DND-41 (cell line): ENCODE data around the gene OTOF.

Experiments
- ATAC-seq: fragments of 200-7000 bp; cut with Tn5 transposase; 3 replicates; pipeline ENCODE4 v1.9.1; 2021; ENCODE audit warnings: low read depth; ENCODE audit not compliant: insufficient read depth
- DNase-seq: peaks from one replicate; pipeline ENCODE4 v3.0.0-alpha.2; 2020
- H2AFZ ChIP-seq: 2 replicates; pipeline ENCODE4 v1.6.0; 2012; ENCODE audit warnings: low read depth, low read length
- H3K27ac ChIP-seq: 2 replicates; pipeline ENCODE4 v1.5.1; 2012; ENCODE audit warnings: low read length, inconsistent platforms
- H3K27me3 ChIP-seq: fragments of 200-600 bp; sonication (generic); 2 replicates; pipeline ENCODE4 v1.6.0; 2012; ENCODE audit warnings: low read length, mild to moderate bottlenecking, inconsistent platforms; ENCODE audit not compliant: insufficient read depth, poor library complexity
- H3K36me3 ChIP-seq: 2 replicates; pipeline ENCODE4 v1.5.1; 2012; ENCODE audit warnings: low read length, inconsistent platforms; ENCODE audit not compliant: insufficient read depth
- H3K4me1 ChIP-seq: 2 replicates; pipeline ENCODE4 v1.5.1; 2012; ENCODE audit warnings: mild to moderate bottlenecking, low read length; ENCODE audit not compliant: insufficient read depth
- H3K4me2 ChIP-seq: 2 replicates; pipeline ENCODE4 v1.6.0; 2012; ENCODE audit warnings: mild to moderate bottlenecking, moderate library complexity, low read length, inconsistent platforms; ENCODE audit not compliant: insufficient read depth
- H3K4me3 ChIP-seq, 2 experiments: fragments of 200-600 bp in 1 of 2; shearing (Covaris generic) in 1 of 2; 2 replicates each; pipeline ENCODE4 v1.5.1; 2012 to 2016; ENCODE audit warnings: inconsistent platforms in 2 of 2, low read length in 2 of 2, mild to moderate bottlenecking in 2 of 2, low read depth in 1 of 2, moderate library complexity in 1 of 2
- H3K79me2 ChIP-seq: 2 replicates; pipeline ENCODE4 v1.6.0; 2012; ENCODE audit warnings: low read length, inconsistent platforms; ENCODE audit not compliant: insufficient read depth
- H3K9ac ChIP-seq: 2 replicates; pipeline ENCODE4 v1.6.0; 2012; ENCODE audit warnings: low read depth, mild to moderate bottlenecking, inconsistent platforms, low read length, moderate library complexity
- H3K9me3 ChIP-seq: 2 replicates; pipeline ENCODE4 v1.5.1; 2012; ENCODE audit warnings: low read length, moderate library complexity, mild to moderate bottlenecking, inconsistent platforms; ENCODE audit not compliant: insufficient read depth, severe bottlenecking
- H4K20me1 ChIP-seq: 2 replicates; pipeline ENCODE4 v1.6.0; 2012; ENCODE audit warnings: low read length; ENCODE audit not compliant: insufficient read depth
- EZH2 ChIP-seq: IDR thresholded peaks from 3 replicates; pipeline ENCODE4 v1.6.1; 2012; ENCODE audit warnings: borderline replicate concordance, low read depth, mild to moderate bottlenecking, moderate library complexity, low read length, inconsistent platforms; ENCODE audit not compliant: severe bottlenecking
- TF ChIP-seq, protein P1 (sequence below): IDR thresholded peaks from 2 replicates; pipeline ENCODE4 v1.5.1; 2012; ENCODE audit warnings: borderline replicate concordance, low read length, moderate library complexity, mild to moderate bottlenecking; ENCODE audit not compliant: poor library complexity, severe bottlenecking; ENCODE audit errors: extremely low read depth

OTOF gene

DNA sequence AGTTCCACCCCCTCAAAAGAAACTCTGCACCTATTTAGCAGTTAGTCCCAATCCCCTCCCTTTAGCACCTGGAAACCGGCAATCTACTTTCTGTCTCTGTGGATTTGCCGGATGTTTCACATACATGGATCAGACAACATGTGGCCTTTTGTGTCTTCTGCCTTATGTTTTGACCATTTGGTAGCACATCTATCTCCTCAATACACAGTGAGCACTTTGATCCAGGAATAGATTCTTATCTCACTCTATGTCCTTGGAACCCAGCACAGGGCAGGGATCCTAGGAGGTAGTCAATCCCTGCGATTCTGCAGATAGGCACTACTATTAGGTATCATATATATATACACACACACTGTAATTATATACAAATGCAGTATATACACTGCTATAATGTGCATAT is 3.8 kb upstream of the OTOF start:
- Histone ChIP-seq H3K27me3 (no peaks in the 10 kb centered on the region), H4K20me1 (no peaks in the 10 kb centered on the region), H3K36me3 (no peaks in the 10 kb centered on the region), H3K9me3 (no peaks in the 10 kb centered on the region), H3K4me2 (no peak overlapping the region), H3K9ac (no peak overlapping the region), H3K79me2 (no peaks in the 10 kb centered on the region), H3K4me1 (no peaks in the 10 kb centered on the region), H3K4me3 (no peak overlapping the region), H3K27ac (no peak overlapping the region), H2AFZ (no peak overlapping the region)
- ATAC-seq = no peak
- no peak for DNase-seq
- TF ChIP-seq, protein P1, sequence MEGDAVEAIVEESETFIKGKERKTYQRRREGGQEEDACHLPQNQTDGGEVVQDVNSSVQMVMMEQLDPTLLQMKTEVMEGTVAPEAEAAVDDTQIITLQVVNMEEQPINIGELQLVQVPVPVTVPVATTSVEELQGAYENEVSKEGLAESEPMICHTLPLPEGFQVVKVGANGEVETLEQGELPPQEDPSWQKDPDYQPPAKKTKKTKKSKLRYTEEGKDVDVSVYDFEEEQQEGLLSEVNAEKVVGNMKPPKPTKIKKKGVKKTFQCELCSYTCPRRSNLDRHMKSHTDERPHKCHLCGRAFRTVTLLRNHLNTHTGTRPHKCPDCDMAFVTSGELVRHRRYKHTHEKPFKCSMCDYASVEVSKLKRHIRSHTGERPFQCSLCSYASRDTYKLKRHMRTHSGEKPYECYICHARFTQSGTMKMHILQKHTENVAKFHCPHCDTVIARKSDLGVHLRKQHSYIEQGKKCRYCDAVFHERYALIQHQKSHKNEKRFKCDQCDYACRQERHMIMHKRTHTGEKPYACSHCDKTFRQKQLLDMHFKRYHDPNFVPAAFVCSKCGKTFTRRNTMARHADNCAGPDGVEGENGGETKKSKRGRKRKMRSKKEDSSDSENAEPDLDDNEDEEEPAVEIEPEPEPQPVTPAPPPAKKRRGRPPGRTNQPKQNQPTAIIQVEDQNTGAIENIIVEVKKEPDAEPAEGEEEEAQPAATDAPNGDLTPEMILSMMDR = no peak
- TF ChIP-seq EZH2 = no peak

DNA sequence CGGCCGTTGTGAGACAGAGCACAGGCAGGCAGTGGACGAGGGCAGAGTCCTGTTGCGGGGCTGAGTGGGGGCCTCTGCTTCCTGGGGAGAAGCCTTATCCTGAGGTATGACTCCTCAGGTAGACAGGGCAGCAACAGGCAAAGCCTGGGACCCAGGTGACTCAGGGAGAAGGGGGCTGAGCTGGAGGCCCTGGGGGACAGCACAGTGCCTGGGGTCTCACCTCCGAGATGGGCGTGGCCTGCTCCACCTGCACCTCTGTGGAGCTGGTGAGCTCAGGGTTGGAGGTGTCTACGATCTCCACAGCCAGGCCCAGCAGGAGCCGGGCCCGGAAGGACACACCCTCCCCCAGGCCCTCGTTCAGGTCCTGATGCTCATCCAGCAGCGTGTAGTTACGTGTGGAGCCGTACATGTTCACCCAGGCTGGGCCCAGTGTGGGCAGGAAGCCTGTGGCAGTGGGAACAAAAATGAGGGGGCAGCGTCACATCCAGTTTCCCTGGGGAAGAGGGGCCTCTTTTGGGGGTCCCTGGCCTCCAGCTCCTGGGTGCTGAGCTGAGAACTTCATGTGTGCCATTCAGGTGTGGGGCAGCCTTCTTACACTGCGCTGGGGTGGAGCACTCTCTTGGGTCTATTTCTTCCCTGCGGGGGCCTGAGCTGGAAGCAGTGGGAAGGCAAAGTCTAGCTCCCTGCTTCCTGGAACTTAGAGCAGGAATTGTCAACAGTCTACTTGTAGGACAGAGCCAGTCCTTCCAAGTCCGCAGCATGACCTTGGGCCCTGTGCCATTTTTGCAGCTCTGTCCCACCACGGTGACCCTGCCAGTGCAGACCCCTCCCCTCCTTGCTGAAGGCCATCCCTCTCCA is 2.9 kb upstream of the OTOF start:
- Histone ChIP-seq H4K20me1 (no peaks in the 10 kb centered on the region), H3K4me2 (no peak overlapping the region), H3K27me3 (no peaks in the 10 kb centered on the region), H3K27ac (no peak overlapping the region), H3K9ac (no peak overlapping the region), H3K4me3 (no peak overlapping the region), H3K4me1 (no peaks in the 10 kb centered on the region), H3K9me3 (no peaks in the 10 kb centered on the region), H2AFZ (no peak overlapping the region), H3K36me3 (no peaks in the 10 kb centered on the region), H3K79me2 (no peaks in the 10 kb centered on the region)
- no peak for DNase-seq
- ATAC-seq = no peak
- TF ChIP-seq, protein P1 = no peak
- no peak for TF ChIP-seq EZH2

DNA sequence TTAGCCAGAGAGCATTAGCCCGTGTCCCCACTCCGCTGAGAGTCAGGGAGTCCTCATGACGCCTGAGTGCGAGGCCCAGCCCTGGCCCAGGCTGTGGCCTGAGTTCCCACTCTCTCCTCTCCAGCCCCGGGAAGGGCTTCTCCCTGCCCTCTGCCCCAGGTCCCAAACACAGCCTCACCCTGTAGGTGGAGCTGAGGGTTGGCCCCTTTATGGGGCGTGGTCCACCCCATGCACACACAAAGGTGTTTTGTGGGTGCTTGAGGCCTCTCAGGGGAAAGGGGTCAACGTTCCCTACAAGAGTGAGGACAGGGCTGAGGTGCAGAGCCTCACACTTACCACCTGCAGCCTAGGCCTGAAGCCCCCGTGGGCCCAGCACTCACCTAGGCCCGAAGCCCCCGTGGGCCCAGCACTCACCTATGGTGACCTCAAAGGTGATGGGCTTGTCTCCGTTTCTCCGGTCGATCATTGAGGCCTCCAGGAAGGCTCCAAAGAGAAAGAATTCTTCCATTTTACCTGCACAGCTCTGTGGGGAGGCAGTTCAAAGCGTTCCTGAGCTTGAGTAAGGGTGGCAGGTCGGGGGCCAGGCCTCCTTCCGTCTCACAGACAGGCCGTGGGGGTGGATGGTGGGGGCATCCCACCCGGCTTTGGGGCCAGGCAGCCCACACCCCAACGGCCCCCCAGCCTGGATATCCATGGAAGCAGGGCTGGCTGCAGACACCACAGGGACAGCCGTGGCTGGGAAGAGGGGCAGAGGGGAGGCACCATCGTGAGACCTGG is 2.1 kb upstream of the OTOF start:
- Histone ChIP-seq H3K79me2 (no peaks in the 10 kb centered on the region), H2AFZ (no peak overlapping the region), H3K36me3 (no peaks in the 10 kb centered on the region), H3K4me2 (no peak overlapping the region), H3K9ac (no peak overlapping the region), H3K27me3 (no peaks in the 10 kb centered on the region), H3K4me1 (no peaks in the 10 kb centered on the region), H3K4me3 (no peak overlapping the region), H3K9me3 (no peaks in the 10 kb centered on the region), H3K27ac (no peak overlapping the region), H4K20me1 (no peaks in the 10 kb centered on the region)
- DNase-seq = no peak
- no peak for ATAC-seq
- TF ChIP-seq, protein P1 = no peak
- TF ChIP-seq EZH2 = no peak
